ENCODE results near the gene TIMM23.

DNA sequence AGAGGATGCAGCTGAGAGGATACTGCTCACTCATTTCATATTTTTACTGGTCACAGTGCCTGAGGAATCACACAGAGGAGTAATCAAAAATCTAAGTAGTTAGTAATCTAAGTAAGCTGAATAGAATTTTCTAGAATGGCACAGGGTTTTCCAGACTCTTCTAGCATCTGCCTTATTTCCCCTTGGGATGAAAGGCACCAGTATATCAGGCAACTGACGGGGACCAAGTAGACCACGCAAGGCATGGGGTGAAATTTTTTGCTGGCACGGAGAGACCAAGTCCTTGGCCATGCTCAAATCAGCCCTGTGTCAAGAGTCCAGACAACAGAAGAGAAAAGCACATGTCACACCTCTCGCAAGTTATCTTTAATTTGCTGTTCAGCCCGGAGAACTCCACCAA lies 43.9 kb downstream of the TIMM23 start:
- TF ChIP-seq EP300 (IDR thresholded peaks at IDR 0.05) (no peak), NPAS2 (CRISPR knock-in tag; IDR thresholded peaks at IDR 0.05; ENCODE audit: borderline replicate concordance) (no peak), POLR2A (IDR thresholded peaks at IDR 0.05; ENCODE audit: low read length) (no peak), KDM1A (IDR thresholded peaks at IDR 0.05; ENCODE audit: low read depth) (no peak), FOSL2 (IDR thresholded peaks at IDR 0.05) (no peak), FOSL2 (CRISPR knock-in tag; IDR thresholded peaks at IDR 0.05) (no peak), MAZ (IDR thresholded peaks at IDR 0.05; ENCODE audit: borderline replicate concordance, low read depth, low read length) (no peak)
- TF ChIP-seq, protein P1, sequence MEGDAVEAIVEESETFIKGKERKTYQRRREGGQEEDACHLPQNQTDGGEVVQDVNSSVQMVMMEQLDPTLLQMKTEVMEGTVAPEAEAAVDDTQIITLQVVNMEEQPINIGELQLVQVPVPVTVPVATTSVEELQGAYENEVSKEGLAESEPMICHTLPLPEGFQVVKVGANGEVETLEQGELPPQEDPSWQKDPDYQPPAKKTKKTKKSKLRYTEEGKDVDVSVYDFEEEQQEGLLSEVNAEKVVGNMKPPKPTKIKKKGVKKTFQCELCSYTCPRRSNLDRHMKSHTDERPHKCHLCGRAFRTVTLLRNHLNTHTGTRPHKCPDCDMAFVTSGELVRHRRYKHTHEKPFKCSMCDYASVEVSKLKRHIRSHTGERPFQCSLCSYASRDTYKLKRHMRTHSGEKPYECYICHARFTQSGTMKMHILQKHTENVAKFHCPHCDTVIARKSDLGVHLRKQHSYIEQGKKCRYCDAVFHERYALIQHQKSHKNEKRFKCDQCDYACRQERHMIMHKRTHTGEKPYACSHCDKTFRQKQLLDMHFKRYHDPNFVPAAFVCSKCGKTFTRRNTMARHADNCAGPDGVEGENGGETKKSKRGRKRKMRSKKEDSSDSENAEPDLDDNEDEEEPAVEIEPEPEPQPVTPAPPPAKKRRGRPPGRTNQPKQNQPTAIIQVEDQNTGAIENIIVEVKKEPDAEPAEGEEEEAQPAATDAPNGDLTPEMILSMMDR (IDR thresholded peaks at IDR 0.05) = no peak
- TF ChIP-seq, protein P2, sequence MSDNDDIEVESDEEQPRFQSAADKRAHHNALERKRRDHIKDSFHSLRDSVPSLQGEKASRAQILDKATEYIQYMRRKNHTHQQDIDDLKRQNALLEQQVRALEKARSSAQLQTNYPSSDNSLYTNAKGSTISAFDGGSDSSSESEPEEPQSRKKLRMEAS (IDR thresholded peaks at IDR 0.05) = no peak

Data from A549 (cell line).